ENCODE results near the gene LIN7C. TPM values are rescaled to one million over a fixed set of nuclear protein-coding genes. Genes with fewer than 3 reads are reported as not detected.
A peak's percentile ranks its signal among the peaks of the same experiment; 100 is the strongest.
"Not testable (repeated sequence)": the region's sequence is repeated elsewhere in the genome, so short reads cannot be mapped to it uniquely, and the experiment has no call there.

LIN7C gene
- total and polyA plus RNA-seq, 2 of the 13 experiments (the other 11 are each of a cell fraction or from before 2014, with no cell fraction given), result 14.8 to 37.2 TPM

GRCh38 chr11:27518518-27518917, 11.9 kb upstream of the LIN7C start:
- no peak for DNase-seq (ENCODE audit: low spot score)
- Histone ChIP-seq H2AFZ (ENCODE audit: low read length) (no peak overlapping the region), H3K4me1 (ENCODE audit: insufficient read depth, low read length) (no peaks in the 10 kb centered on the region), H3K79me2 (ENCODE audit: insufficient read depth, low read length) (no peaks in the 10 kb centered on the region), H3K4me3 (replicated peaks in 1 of 3; ENCODE audit: insufficient read depth in 1 of 3, low read depth in 2 of 3, low read length in 3 of 3) (no peak overlapping the region), H3K27ac (ENCODE audit: extremely low read length, insufficient read depth, low read length) (no peak overlapping the region), H3K4me2 (ENCODE audit: low read depth, low read length) (no peak overlapping the region), H4K20me1 (ENCODE audit: insufficient read depth, low read length) (no peaks in the 10 kb centered on the region), H3K9ac (ENCODE audit: insufficient read depth, low read depth, low read length) (no peak overlapping the region), H3K27me3 (ENCODE audit: control insufficient read depth in 1 of 2, insufficient read depth in 2 of 2, low read length in 2 of 2) (no peaks in the 10 kb centered on the region), H3K36me3 (replicated peaks in 1 of 2; ENCODE audit: control insufficient read depth in 1 of 2, insufficient read depth in 2 of 2, low read length in 2 of 2) (no peaks in the 10 kb centered on the region), H3K9me3 (ENCODE audit: low read length) (no peaks in the 10 kb centered on the region)
- FAIRE-seq, result no peak
- ChIA-PET CTCF (ENCODE audit: low intra/inter-chr PET ratio, low total read pairs) (no interaction called here), POLR2A (no interaction called here)
- ATAC-seq, result no peak
- no TSS peak for BruUV-seq (replicated peaks)
- intact Hi-C loops (cut with micrococcal nuclease; ENCODE audit: unreplicated experiment), result no loop called here
- TF ChIP-seq MAFK (conservative IDR thresholded peaks at IDR 0.05 in 1 of 2, IDR thresholded peaks at IDR 0.05 in 1 of 2; ENCODE audit: low read length in 2 of 2) (peak; percentile 59 to 82), MAFF (IDR thresholded peaks at IDR 0.05; ENCODE audit: low read depth, low read length) (peak; percentile 59), STAG1 (CRISPR knock-in tag; IDR thresholded peaks at IDR 0.05) (no peak), ELF3 (CRISPR knock-in tag; IDR thresholded peaks at IDR 0.05) (no peak)
- WGBS (ENCODE audit: low lambda C conversion rate), result 2% methylated on average over 2 of the region's 2 CpGs
- in situ Hi-C loops (cut with HindIII; ENCODE audit: extremely low pct_ligation_motif_present, low pct_unique_long_range_greater_than_20kb), result no loop called here

DNA sequence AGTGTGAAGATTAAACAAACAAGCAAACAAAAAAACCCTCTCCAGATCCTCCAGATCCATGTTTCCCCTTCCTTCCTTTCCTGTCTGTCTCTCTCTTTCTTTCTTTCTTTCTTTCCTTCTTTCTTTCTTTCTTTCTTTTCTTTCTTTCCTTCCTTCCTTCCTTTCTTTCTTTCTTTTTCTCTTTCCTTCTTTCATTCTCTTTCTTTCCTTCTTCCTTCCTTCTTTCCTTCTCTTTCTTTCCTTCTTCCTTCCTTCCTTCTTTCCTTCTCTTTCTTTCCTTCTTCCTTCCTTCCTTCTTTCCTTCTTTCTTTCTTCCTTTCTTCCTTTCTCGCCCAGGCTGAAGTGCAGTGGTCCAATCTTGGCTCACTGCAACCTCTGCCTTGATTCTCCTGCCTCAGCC, 10.9 kb upstream of the LIN7C start:
- CTCF ChIA-PET (ENCODE audit: low intra/inter-chr PET ratio, low total read pairs); intact Hi-C loops (cut with micrococcal nuclease; ENCODE audit: unreplicated experiment); H2AFZ ChIP-seq (ENCODE audit: low read length); POLR2A ChIA-PET; FAIRE-seq; H3K27ac ChIP-seq (ENCODE audit: extremely low read length, insufficient read depth, low read length); H4K20me1 ChIP-seq (ENCODE audit: insufficient read depth, low read length); H3K27me3 ChIP-seq (ENCODE audit: control insufficient read depth in 1 of 2, insufficient read depth in 2 of 2, low read length in 2 of 2); H3K9ac ChIP-seq (ENCODE audit: insufficient read depth, low read depth, low read length); ATAC-seq; H3K9me3 ChIP-seq (ENCODE audit: low read length); H3K79me2 ChIP-seq (ENCODE audit: insufficient read depth, low read length); H3K36me3 ChIP-seq (replicated peaks in 1 of 2; ENCODE audit: control insufficient read depth in 1 of 2, insufficient read depth in 2 of 2, low read length in 2 of 2); DNase-seq (ENCODE audit: low spot score); H3K4me1 ChIP-seq (ENCODE audit: insufficient read depth, low read length); H3K4me2 ChIP-seq (ENCODE audit: low read depth, low read length); H3K4me3 ChIP-seq (replicated peaks in 1 of 3; ENCODE audit: insufficient read depth in 1 of 3, low read depth in 2 of 3, low read length in 3 of 3); BruUV-seq (replicated peaks); in situ Hi-C loops (cut with HindIII; ENCODE audit: extremely low pct_ligation_motif_present, low pct_unique_long_range_greater_than_20kb): not testable (repeated sequence)
- 0% methylated on average over 1 of the region's 1 CpG for WGBS (ENCODE audit: low lambda C conversion rate)
